Upper lobe of left lung (tissue), 4 donors: ENCODE data around the gene ATAD1.

Source experiments
- POLR2A ChIP-seq, 4 donors: fragments of 450-650 bp; IDR thresholded peaks; one replicate each; pipeline ENCODE4 v1.5.1; 2016 to 2017; ENCODE audit warnings: antibody characterized with exemption in 4 of 4, mild to moderate bottlenecking in 2 of 4
- POLR2AphosphoS5 ChIP-seq, 2 donors: sonication (generic); formaldehyde crosslinking; IDR thresholded peaks; one replicate each; pipeline ENCODE4 v1.5.1; 2017; ENCODE audit warnings: antibody characterized with exemption in 2 of 2
- TF ChIP-seq, protein P1 (sequence below), 6 experiments: fragments of 450-650 bp in 4 of 6; fragments of 200-600 bp in 2 of 6; sonication (generic) in 2 of 6; IDR thresholded peaks; one replicate each; pipeline ENCODE4 v1.5.1; 2016 to 2019; ENCODE audit warnings: antibody characterized with exemption in 6 of 6

- TF ChIP-seq, protein P1, sequence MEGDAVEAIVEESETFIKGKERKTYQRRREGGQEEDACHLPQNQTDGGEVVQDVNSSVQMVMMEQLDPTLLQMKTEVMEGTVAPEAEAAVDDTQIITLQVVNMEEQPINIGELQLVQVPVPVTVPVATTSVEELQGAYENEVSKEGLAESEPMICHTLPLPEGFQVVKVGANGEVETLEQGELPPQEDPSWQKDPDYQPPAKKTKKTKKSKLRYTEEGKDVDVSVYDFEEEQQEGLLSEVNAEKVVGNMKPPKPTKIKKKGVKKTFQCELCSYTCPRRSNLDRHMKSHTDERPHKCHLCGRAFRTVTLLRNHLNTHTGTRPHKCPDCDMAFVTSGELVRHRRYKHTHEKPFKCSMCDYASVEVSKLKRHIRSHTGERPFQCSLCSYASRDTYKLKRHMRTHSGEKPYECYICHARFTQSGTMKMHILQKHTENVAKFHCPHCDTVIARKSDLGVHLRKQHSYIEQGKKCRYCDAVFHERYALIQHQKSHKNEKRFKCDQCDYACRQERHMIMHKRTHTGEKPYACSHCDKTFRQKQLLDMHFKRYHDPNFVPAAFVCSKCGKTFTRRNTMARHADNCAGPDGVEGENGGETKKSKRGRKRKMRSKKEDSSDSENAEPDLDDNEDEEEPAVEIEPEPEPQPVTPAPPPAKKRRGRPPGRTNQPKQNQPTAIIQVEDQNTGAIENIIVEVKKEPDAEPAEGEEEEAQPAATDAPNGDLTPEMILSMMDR (IDR thresholded peaks at IDR 0.05): no peak
- TF ChIP-seq POLR2A (IDR thresholded peaks at IDR 0.05): no peak
- no peak for TF ChIP-seq POLR2AphosphoS5 (IDR thresholded peaks at IDR 0.05)
Measured at GRCh38 chr10:87867453-87867852, 49.4 kb upstream of the ATAD1 start.
